SK-N-SH (cell line): Measurements from ENCODE around the gene KRT3. TPM values are rescaled to one million over a fixed set of nuclear protein-coding genes. Genes with fewer than 3 reads are reported as not detected.

Source experiments
- CTCF ChIA-PET: fragments of 300-600, 350-600 bp; formaldehyde crosslinking; extraction: SDS; loops from one replicate; lab custom pipeline; 2021; lab: Yijun Ruan, JAX
- POLR2A ChIA-PET: fragments of 350-600 bp; sonication (Branson Sonifier 250); formaldehyde crosslinking; extraction: SDS; loops from one replicate; lab custom pipeline; 2020; ENCODE audit warnings: antibody characterized with exemption, inconsistent platforms; lab: Yijun Ruan, JAX
- DNase-seq: peaks from one replicate; pipeline ENCODE4 v3.0.0; 2012
- H2AFZ ChIP-seq: fragments of 200-600 bp; sonication (generic); 2 replicates; pipeline ENCODE4 v1.8.1; 2016; ENCODE audit warnings: antibody characterized with exemption, mild to moderate bottlenecking, low read depth
- H3F3A ChIP-seq: fragments of 200-600 bp; sonication (generic); replicated peaks from 2 replicates; pipeline ENCODE3; 2016; ENCODE audit warnings: antibody characterized with exemption, mild to moderate bottlenecking; ENCODE audit not compliant: insufficient read depth
- H3K27ac ChIP-seq, 2 experiments: fragments of 200-500 bp in 1 of 2; fragments of 200-600 bp in 1 of 2; sonication (Bioruptor generic) in 1 of 2; sonication (generic), shearing (Covaris generic) in 1 of 2; 2 replicates each; pipeline versions ENCODE4 v1.5.1 to v1.6.1; 2014 to 2016; ENCODE audit warnings: low read depth in 2 of 2, inconsistent platforms in 1 of 2, low read length in 1 of 2, mild to moderate bottlenecking in 1 of 2, mixed read lengths in 1 of 2
- H3K27me3 ChIP-seq: fragments of 200-600 bp; sonication (generic), shearing (Covaris generic); 2 replicates; pipeline ENCODE4 v1.6.1; 2016; ENCODE audit warnings: mixed run types; ENCODE audit not compliant: insufficient read depth
- H3K36me3 ChIP-seq, 2 experiments: fragments of 200-500 bp in 1 of 2; fragments of 200-600 bp in 1 of 2; sonication (Bioruptor generic) in 1 of 2; sonication (generic) in 1 of 2; replicated peaks in 1 of 2; 2 replicates each; pipeline versions ENCODE3 to v1.5.1; 2014 to 2016; ENCODE audit warnings: low read length in 1 of 2, mild to moderate bottlenecking in 1 of 2; ENCODE audit not compliant: insufficient read depth in 2 of 2, control insufficient read depth in 1 of 2
- H3K4me1 ChIP-seq, 2 experiments: fragments of 200-500 bp in 1 of 2; fragments of 200-600 bp in 1 of 2; sonication (Bioruptor generic) in 1 of 2; sonication (generic), shearing (Covaris generic) in 1 of 2; 2 replicates each; pipeline versions ENCODE4 v1.5.1 to v1.6.1; 2014 to 2016; ENCODE audit warnings: low read depth in 1 of 2, low read length in 1 of 2, mixed run types in 1 of 2; ENCODE audit not compliant: insufficient read depth in 2 of 2, control insufficient read depth in 1 of 2
- H3K4me2 ChIP-seq: fragments of 200-600 bp; sonication (generic), shearing (Covaris generic); 2 replicates; pipeline ENCODE4 v1.6.1; 2017; ENCODE audit warnings: mixed run types
- H3K4me3 ChIP-seq, 2 experiments: fragments of 200-500 bp in 1 of 2; fragments of 200-600 bp in 1 of 2; sonication (Bioruptor generic) in 1 of 2; sonication (generic), shearing (Covaris generic) in 1 of 2; 2 replicates each; pipeline versions ENCODE4 v1.5.1 to v1.8.1; 2014 to 2016; ENCODE audit warnings: low read depth in 2 of 2, inconsistent platforms in 1 of 2, low read length in 1 of 2, mild to moderate bottlenecking in 1 of 2, mixed read lengths in 1 of 2, moderate library complexity in 1 of 2
- H3K79me2 ChIP-seq: fragments of 200-600 bp; sonication (generic); 2 replicates; pipeline ENCODE4 v1.8.1; 2017; ENCODE audit warnings: mild to moderate bottlenecking; ENCODE audit not compliant: insufficient read depth
- H3K9ac ChIP-seq: fragments of 200-600 bp; sonication (generic); 2 replicates; pipeline ENCODE4 v1.6.1; 2017; ENCODE audit warnings: mixed run types
- H3K9me2 ChIP-seq: fragments of 200-600 bp; sonication (generic); 2 replicates; pipeline ENCODE4 v1.6.1; 2017; ENCODE audit warnings: mixed run types
- H3K9me3 ChIP-seq: fragments of 200-600 bp; sonication (generic); 2 replicates; pipeline ENCODE4 v1.6.1; 2017; ENCODE audit warnings: mixed run types, mild to moderate bottlenecking, moderate library complexity
- H4K20me1 ChIP-seq: fragments of 200-600 bp; sonication (generic); 2 replicates; pipeline ENCODE4 v1.6.1; 2017; ENCODE audit warnings: mild to moderate bottlenecking, mixed run types; ENCODE audit not compliant: insufficient read depth
- ELF1 ChIP-seq: IDR thresholded peaks from 2 replicates; pipeline ENCODE4 v1.4.0; 2012
- EP300 ChIP-seq, 2 experiments: IDR thresholded peaks; 2 replicates each; pipeline versions ENCODE4 v1.4.0 to v1.6.1; 2012; ENCODE audit warnings: borderline replicate concordance in 1 of 2, low read depth in 1 of 2, low read length in 1 of 2
- GABPA ChIP-seq: IDR thresholded peaks from 2 replicates; pipeline ENCODE4 v1.4.0; 2012; ENCODE audit warnings: low read depth, mild to moderate bottlenecking
- JUND ChIP-seq: IDR thresholded peaks from 2 replicates; pipeline ENCODE4 v1.4.0; 2012
- NRF1 ChIP-seq: IDR thresholded peaks from 2 replicates; pipeline ENCODE4 v1.6.1; 2012; ENCODE audit warnings: low read depth, mild to moderate bottlenecking, low read length
- SIN3A ChIP-seq: IDR thresholded peaks from 2 replicates; pipeline ENCODE4 v1.6.1; 2012; ENCODE audit warnings: low read depth, mild to moderate bottlenecking, low read length, moderate library complexity, borderline replicate concordance
- SMC3 ChIP-seq: IDR thresholded peaks from 2 replicates; pipeline ENCODE4 v1.6.1; 2012; ENCODE audit warnings: low read depth, low read length, improper control_type of control experiment
- TAF1 ChIP-seq: IDR thresholded peaks from 2 replicates; pipeline ENCODE4 v1.6.1; 2012; ENCODE audit warnings: low read depth, mild to moderate bottlenecking, low read length, moderate library complexity, borderline replicate concordance
- TCF12 ChIP-seq: IDR thresholded peaks from 2 replicates; pipeline ENCODE4 v1.4.0; 2012
- YY1 ChIP-seq: IDR thresholded peaks from 2 replicates; pipeline ENCODE4 v1.4.0; 2012; ENCODE audit warnings: low read depth, mild to moderate bottlenecking
- WGBS: methylation state at CpG from one replicate; pipeline ENCODE4 v1.1.6; 2017; ENCODE audit warnings: low lambda C conversion rate; 5-methylcytosine and 5-hydroxymethylcytosine counted together
- polyA plus RNA-seq, 3 experiments: library from polyadenylated mRNA; depleted of rRNA; stranded (reverse); fragments of >200 nt; gene quantifications; 2 replicates each; pipeline ENCODE4 v1.2.3, GENCODE V29; 2012
- TF ChIP-seq, protein P1 (sequence below): fragments of 150-350 bp; IDR thresholded peaks from 2 replicates; pipeline ENCODE4 v1.6.1; 2016; ENCODE audit warnings: mild to moderate bottlenecking, low read depth, low read length
- TF ChIP-seq, protein P2 (sequence below): fragments of 200-600 bp; sonication (generic); IDR thresholded peaks from 2 replicates; pipeline ENCODE4 v1.6.1; 2017; ENCODE audit warnings: antibody characterized with exemption, mild to moderate bottlenecking, moderate library complexity
- TF ChIP-seq, protein P3 (sequence below): fragments of 150-350 bp; IDR thresholded peaks from 2 replicates; pipeline ENCODE4 v1.6.1; 2017; ENCODE audit warnings: antibody characterized with exemption, low read length, low read depth, borderline replicate concordance
- TF ChIP-seq, protein P4 (sequence below): IDR thresholded peaks from 2 replicates; pipeline ENCODE4; 2012
- TF ChIP-seq, protein P5 (sequence below): IDR thresholded peaks from 2 replicates; pipeline ENCODE4 v1.4.0; 2012; ENCODE audit warnings: low read depth, borderline replicate concordance

Gene KRT3
- polyA plus RNA-seq, 1 of the 3 experiments (the other 2 are of a cell fraction): not detected

DNA sequence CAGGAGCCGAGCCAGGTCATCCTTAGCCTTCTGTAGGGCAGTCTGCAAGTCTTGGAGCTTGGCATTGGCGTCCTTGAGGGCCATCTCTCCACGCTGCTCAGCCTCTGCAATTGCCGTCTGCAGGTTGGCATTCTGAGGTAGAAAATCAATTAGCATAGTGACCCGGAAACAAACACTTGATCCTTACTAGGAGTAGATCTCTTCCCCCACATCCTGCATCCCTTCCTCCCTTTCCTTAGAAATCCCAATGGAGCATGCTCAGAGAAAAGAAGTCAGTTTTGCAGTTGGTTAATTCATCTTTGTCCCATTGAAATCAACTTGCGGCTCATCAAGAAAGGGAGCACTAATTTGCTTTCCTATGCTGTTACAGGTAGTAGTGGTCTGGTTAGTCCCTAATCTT lies 24.8 kb downstream of the KRT3 start:
- no peak overlapping the region for H2AFZ ChIP-seq
- H3K9ac ChIP-seq: no peak overlapping the region
- no peaks in the 10 kb centered on the region for H3K79me2 ChIP-seq
- no peaks in the 10 kb centered on the region for H3K9me2 ChIP-seq
- no peak for DNase-seq
- WGBS: 26% methylated on average over 6 of the region's 6 CpGs
- peaks cover 41% of the 10 kb centered on the region for H3K27me3 ChIP-seq
- H3F3A ChIP-seq: no peaks in the 10 kb centered on the region
- H3K9me3 ChIP-seq: no peaks in the 10 kb centered on the region
- H3K4me2 ChIP-seq: no peak overlapping the region
- TF ChIP-seq NRF1 (no peak), SIN3A (no peak), ELF1 (no peak), JUND (no peak), TCF12 (no peak), SMC3 (no peak), EP300 (IDR thresholded peaks at IDR 0.05; ENCODE audit: borderline replicate concordance in 1 of 2, low read depth in 1 of 2, low read length in 1 of 2) (no peak), YY1 (no peak), GABPA (no peak), TAF1 (no peak)
- TF ChIP-seq, protein P1, sequence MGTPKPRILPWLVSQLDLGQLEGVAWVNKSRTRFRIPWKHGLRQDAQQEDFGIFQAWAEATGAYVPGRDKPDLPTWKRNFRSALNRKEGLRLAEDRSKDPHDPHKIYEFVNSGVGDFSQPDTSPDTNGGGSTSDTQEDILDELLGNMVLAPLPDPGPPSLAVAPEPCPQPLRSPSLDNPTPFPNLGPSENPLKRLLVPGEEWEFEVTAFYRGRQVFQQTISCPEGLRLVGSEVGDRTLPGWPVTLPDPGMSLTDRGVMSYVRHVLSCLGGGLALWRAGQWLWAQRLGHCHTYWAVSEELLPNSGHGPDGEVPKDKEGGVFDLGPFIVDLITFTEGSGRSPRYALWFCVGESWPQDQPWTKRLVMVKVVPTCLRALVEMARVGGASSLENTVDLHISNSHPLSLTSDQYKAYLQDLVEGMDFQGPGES: no peak
- TF ChIP-seq, protein P2, sequence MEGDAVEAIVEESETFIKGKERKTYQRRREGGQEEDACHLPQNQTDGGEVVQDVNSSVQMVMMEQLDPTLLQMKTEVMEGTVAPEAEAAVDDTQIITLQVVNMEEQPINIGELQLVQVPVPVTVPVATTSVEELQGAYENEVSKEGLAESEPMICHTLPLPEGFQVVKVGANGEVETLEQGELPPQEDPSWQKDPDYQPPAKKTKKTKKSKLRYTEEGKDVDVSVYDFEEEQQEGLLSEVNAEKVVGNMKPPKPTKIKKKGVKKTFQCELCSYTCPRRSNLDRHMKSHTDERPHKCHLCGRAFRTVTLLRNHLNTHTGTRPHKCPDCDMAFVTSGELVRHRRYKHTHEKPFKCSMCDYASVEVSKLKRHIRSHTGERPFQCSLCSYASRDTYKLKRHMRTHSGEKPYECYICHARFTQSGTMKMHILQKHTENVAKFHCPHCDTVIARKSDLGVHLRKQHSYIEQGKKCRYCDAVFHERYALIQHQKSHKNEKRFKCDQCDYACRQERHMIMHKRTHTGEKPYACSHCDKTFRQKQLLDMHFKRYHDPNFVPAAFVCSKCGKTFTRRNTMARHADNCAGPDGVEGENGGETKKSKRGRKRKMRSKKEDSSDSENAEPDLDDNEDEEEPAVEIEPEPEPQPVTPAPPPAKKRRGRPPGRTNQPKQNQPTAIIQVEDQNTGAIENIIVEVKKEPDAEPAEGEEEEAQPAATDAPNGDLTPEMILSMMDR: no peak
- TF ChIP-seq, protein P3, sequence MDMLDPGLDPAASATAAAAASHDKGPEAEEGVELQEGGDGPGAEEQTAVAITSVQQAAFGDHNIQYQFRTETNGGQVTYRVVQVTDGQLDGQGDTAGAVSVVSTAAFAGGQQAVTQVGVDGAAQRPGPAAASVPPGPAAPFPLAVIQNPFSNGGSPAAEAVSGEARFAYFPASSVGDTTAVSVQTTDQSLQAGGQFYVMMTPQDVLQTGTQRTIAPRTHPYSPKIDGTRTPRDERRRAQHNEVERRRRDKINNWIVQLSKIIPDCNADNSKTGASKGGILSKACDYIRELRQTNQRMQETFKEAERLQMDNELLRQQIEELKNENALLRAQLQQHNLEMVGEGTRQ: no peak
- TF ChIP-seq, protein P4, sequence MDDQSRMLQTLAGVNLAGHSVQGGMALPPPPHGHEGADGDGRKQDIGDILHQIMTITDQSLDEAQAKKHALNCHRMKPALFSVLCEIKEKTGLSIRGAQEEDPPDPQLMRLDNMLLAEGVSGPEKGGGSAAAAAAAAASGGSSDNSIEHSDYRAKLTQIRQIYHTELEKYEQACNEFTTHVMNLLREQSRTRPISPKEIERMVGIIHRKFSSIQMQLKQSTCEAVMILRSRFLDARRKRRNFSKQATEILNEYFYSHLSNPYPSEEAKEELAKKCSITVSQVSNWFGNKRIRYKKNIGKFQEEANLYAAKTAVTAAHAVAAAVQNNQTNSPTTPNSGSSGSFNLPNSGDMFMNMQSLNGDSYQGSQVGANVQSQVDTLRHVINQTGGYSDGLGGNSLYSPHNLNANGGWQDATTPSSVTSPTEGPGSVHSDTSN: no peak
- TF ChIP-seq, protein P5, sequence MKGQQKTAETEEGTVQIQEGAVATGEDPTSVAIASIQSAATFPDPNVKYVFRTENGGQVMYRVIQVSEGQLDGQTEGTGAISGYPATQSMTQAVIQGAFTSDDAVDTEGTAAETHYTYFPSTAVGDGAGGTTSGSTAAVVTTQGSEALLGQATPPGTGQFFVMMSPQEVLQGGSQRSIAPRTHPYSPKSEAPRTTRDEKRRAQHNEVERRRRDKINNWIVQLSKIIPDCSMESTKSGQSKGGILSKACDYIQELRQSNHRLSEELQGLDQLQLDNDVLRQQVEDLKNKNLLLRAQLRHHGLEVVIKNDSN: no peak
- no peak overlapping the region for H3K4me3 ChIP-seq
- ChIA-PET CTCF (no interaction called here), POLR2A (no interaction called here)
- H4K20me1 ChIP-seq: no peaks in the 10 kb centered on the region
- H3K27ac ChIP-seq: no peak overlapping the region
- no peaks in the 10 kb centered on the region for H3K36me3 ChIP-seq
- no peaks in the 10 kb centered on the region for H3K4me1 ChIP-seq
